ENCODE results near the gene EED. TPM values are rescaled to one million over a fixed set of nuclear protein-coding genes. Genes with fewer than 3 reads are reported as not detected.

The EED gene
- total RNA-seq, 1 experiment from 2014 or later: 22.9 TPM

DNA sequence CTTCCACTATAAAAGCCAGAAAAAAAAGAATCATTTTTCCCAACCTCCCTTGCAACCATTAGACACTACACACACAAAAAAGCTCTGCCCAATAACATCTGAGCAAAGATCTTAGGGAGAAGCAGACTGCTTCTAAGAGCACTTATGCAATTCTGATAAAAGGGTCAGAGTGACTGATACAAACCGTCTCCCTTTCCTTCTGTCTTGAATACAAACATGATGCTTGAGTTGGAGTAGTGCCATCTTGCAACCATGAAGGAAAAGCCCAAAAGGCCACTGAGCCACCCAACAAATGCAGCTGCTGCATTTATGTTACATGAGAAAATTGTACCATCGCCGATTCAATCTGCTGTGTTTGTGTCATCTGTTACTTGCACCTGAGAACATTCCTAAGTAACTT lies 47.6 kb upstream of the EED start:
- TF ChIP-seq, protein P1, sequence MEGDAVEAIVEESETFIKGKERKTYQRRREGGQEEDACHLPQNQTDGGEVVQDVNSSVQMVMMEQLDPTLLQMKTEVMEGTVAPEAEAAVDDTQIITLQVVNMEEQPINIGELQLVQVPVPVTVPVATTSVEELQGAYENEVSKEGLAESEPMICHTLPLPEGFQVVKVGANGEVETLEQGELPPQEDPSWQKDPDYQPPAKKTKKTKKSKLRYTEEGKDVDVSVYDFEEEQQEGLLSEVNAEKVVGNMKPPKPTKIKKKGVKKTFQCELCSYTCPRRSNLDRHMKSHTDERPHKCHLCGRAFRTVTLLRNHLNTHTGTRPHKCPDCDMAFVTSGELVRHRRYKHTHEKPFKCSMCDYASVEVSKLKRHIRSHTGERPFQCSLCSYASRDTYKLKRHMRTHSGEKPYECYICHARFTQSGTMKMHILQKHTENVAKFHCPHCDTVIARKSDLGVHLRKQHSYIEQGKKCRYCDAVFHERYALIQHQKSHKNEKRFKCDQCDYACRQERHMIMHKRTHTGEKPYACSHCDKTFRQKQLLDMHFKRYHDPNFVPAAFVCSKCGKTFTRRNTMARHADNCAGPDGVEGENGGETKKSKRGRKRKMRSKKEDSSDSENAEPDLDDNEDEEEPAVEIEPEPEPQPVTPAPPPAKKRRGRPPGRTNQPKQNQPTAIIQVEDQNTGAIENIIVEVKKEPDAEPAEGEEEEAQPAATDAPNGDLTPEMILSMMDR (IDR thresholded peaks at IDR 0.05; ENCODE audit: unreplicated experiment): no peak
- peaks cover 15% of the 10 kb centered on the region for H3K4me1 Mint-ChIP-seq (ENCODE audit: insufficient read depth, unreplicated experiment)
- no peak overlapping the region for H3K27ac Mint-ChIP-seq (ENCODE audit: low read depth, unreplicated experiment)
- no peak for DNase-seq (ENCODE audit: unreplicated experiment)
- no peaks in the 10 kb centered on the region for H3K9me3 Mint-ChIP-seq (ENCODE audit: unreplicated experiment)
- intact Hi-C loops (cut with micrococcal nuclease): no loop called here
- no peak overlapping the region for H3K4me3 Mint-ChIP-seq (ENCODE audit: unreplicated experiment)
- ChIA-PET POLR2A (interaction anchor here (1.1 to 2.2 kb wide), 5 partner anchors 9 to 155 kb away, joined by 3 to 10 read pairs (median 4); partner anchors contain the start of gene PICALM), CTCF (interaction anchor here (0.8 to 1.1 kb wide), 3 partner anchors 23 to 80 kb away, joined by 3 read pairs; no protein-coding TSS in a partner anchor)
- no TSS peak for BruUV-seq (replicated peaks)
- H3K27me3 Mint-ChIP-seq (ENCODE audit: insufficient read depth, unreplicated experiment): no peaks in the 10 kb centered on the region
- H3K36me3 Mint-ChIP-seq (ENCODE audit: insufficient read depth, unreplicated experiment): no peaks in the 10 kb centered on the region

DNA sequence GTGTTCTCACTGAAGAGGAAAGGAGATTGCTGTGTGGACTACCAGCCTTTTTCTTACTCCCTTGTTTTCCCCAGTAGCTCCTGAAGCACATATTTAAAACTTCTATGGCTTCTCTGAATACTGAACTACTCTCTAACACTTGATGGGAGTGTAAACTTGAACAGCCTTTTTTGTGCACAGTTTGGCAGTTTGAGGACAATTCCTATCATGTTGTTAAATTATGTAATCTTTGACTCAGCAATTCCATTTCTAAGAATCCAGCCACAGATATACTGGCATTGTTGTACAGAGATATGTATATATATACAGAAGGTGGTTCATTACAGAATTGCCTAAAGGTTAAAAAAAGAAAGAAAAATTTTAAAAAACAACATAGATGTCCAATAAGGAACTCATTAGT lies 47.1 kb upstream of the EED start:
- Mint-ChIP-seq H3K36me3 (ENCODE audit: insufficient read depth, unreplicated experiment) (no peaks in the 10 kb centered on the region), H3K27me3 (ENCODE audit: insufficient read depth, unreplicated experiment) (no peaks in the 10 kb centered on the region), H3K9me3 (ENCODE audit: unreplicated experiment) (no peaks in the 10 kb centered on the region), H3K4me1 (ENCODE audit: insufficient read depth, unreplicated experiment) (peaks cover 15% of the 10 kb centered on the region), H3K27ac (ENCODE audit: low read depth, unreplicated experiment) (no peak overlapping the region), H3K4me3 (ENCODE audit: unreplicated experiment) (no peak overlapping the region)
- TF ChIP-seq, protein P1 (IDR thresholded peaks at IDR 0.05; ENCODE audit: unreplicated experiment): no peak
- ChIA-PET CTCF (interaction anchor here (0.8 to 1.3 kb wide), 3 partner anchors 20 to 81 kb away, joined by 3 read pairs; no protein-coding TSS in a partner anchor), POLR2A (interaction anchor here (1.2 kb wide), 1 partner anchor 11 kb away, joined by 4 read pairs; no protein-coding TSS in a partner anchor)
- intact Hi-C loops (cut with micrococcal nuclease): no loop called here
- DNase-seq (ENCODE audit: unreplicated experiment): no peak
- BruUV-seq (replicated peaks): no TSS peak

DNA sequence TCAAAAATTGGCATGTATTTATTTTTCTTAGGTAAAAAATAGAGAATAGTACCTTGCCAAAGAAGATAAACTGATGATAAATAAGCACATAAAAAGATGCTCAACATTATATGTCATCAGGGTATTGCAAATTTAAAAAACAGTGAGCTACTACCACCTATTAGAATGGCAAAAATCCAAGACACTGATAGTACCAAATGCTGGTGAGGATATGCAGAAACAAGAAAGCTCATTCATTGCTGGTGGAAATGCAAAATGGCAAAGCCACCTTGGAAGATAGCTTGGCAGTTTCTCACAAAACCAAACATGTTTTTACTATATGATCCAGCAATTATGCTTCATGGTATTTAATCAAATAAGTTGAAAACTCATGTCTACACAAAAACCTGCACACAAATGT lies 46.4 kb upstream of the EED start:
- H3K27ac Mint-ChIP-seq (ENCODE audit: low read depth, unreplicated experiment): no peak overlapping the region
- ChIA-PET POLR2A (interaction anchor here (0.6 kb wide), 1 partner anchor 154 kb away, joined by 3 read pairs; no protein-coding TSS in a partner anchor), CTCF (interaction anchor here (0.8 to 1.3 kb wide), 4 partner anchors 9 to 181 kb away, joined by 3 read pairs; no protein-coding TSS in a partner anchor)
- no peaks in the 10 kb centered on the region for H3K9me3 Mint-ChIP-seq (ENCODE audit: unreplicated experiment)
- BruUV-seq (replicated peaks): no TSS peak
- TF ChIP-seq, protein P1 (IDR thresholded peaks at IDR 0.05; ENCODE audit: unreplicated experiment): no peak
- intact Hi-C loops (cut with micrococcal nuclease): no loop called here
- H3K27me3 Mint-ChIP-seq (ENCODE audit: insufficient read depth, unreplicated experiment): no peaks in the 10 kb centered on the region
- no peak for DNase-seq (ENCODE audit: unreplicated experiment)
- H3K36me3 Mint-ChIP-seq (ENCODE audit: insufficient read depth, unreplicated experiment): no peaks in the 10 kb centered on the region
- H3K4me1 Mint-ChIP-seq (ENCODE audit: insufficient read depth, unreplicated experiment): peaks cover 8% of the 10 kb centered on the region
- no peak overlapping the region for H3K4me3 Mint-ChIP-seq (ENCODE audit: unreplicated experiment)

DNA sequence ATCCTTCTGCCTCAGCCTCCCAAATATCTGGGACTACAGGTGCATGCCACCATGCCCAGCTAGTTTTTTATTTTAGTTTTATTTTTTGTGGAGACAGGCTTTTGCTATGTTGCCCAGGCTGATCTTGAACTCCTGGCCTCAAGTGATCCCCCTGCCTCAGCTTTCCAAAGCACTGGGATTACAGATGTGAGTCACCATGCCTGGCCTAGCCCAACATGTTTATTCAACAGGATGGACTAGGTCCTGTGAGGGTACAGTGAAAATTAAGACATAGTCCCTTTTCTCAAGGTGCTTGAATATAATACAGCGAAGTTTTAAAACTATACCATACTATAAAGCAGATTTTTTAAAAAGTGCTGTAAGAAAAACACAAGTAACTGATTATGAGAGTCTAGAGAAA lies 45.2 kb upstream of the EED start:
- Mint-ChIP-seq H3K9me3 (ENCODE audit: unreplicated experiment) (no peaks in the 10 kb centered on the region), H3K4me3 (ENCODE audit: unreplicated experiment) (no peak overlapping the region), H3K27me3 (ENCODE audit: insufficient read depth, unreplicated experiment) (no peaks in the 10 kb centered on the region), H3K36me3 (ENCODE audit: insufficient read depth, unreplicated experiment) (no peaks in the 10 kb centered on the region), H3K4me1 (ENCODE audit: insufficient read depth, unreplicated experiment) (no peaks in the 10 kb centered on the region), H3K27ac (ENCODE audit: low read depth, unreplicated experiment) (no peak overlapping the region)
- POLR2A ChIA-PET: no interaction called here
- no TSS peak for BruUV-seq (replicated peaks)
- DNase-seq (ENCODE audit: unreplicated experiment): no peak
- intact Hi-C loops (cut with micrococcal nuclease): no loop called here
- CTCF ChIA-PET: interaction anchor here (0.7 to 1.3 kb wide), 4 partner anchors 8 to 158 kb away, joined by 3 read pairs; no protein-coding TSS in a partner anchor
- TF ChIP-seq, protein P1 (IDR thresholded peaks at IDR 0.05; ENCODE audit: unreplicated experiment): no peak
